Kidney epithelial cell (primary cell): ENCODE data around the gene GSN. TPM values are rescaled to one million over a fixed set of nuclear protein-coding genes. Genes with fewer than 3 reads are reported as not detected.

Experiments
- DNase-seq: peaks from one replicate; pipeline ENCODE4 v3.0.0-alpha.2; 2010; ENCODE audit warnings: low read depth
- H3K27me3 ChIP-seq: 2 replicates; pipeline ENCODE4 v1.6.0; 2011; ENCODE audit warnings: low read length; ENCODE audit not compliant: control insufficient read depth, insufficient read depth
- H3K36me3 ChIP-seq: 2 replicates; pipeline ENCODE4 v1.5.1; 2011; ENCODE audit warnings: low read length; ENCODE audit not compliant: control insufficient read depth, insufficient read depth
- H3K4me3 ChIP-seq: 2 replicates; pipeline ENCODE4 v1.5.1; 2011; ENCODE audit warnings: low read depth, mild to moderate bottlenecking, control low read depth, low read length
- total RNA-seq: library from RNA; depleted of rRNA; stranded (reverse); fragments of >200 nt; gene quantifications from 2 replicates; pipeline ENCODE4 v1.2.3, GENCODE V29; 2015
- TF ChIP-seq, protein P1 (sequence below): IDR thresholded peaks from 2 replicates; pipeline ENCODE4 v1.5.1; 2011; ENCODE audit warnings: mild to moderate bottlenecking, moderate library complexity, low read length, control low read depth, inconsistent platforms; ENCODE audit not compliant: insufficient read depth, poor library complexity, severe bottlenecking

GSN gene
- total RNA-seq, 1 donor from 2014 or later, result 163 TPM

DNA sequence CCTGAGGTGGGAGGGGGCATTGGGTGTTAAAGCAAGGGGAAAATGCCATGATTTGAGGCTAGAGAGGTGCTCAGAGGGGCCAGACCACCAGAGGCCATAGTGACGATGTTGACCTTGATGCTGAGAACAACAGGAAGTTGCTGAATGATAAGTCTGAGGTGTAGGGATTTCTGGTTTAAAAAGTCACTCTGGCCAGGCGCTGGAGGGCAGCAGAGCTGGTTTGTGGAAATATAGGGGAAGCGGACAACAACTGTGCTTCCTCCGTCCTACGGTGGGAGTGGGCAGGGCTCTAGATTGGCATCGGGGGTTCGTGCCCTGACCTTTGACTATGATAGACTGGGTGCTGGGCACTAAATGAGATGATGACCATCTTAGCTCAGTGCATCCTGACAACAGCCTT lies 57.4 kb downstream of the GSN start:
- Histone ChIP-seq H3K4me3 (no peak overlapping the region), H3K27me3 (no peaks in the 10 kb centered on the region), H3K36me3 (peaks cover 5% of the 10 kb centered on the region)
- TF ChIP-seq, protein P1, sequence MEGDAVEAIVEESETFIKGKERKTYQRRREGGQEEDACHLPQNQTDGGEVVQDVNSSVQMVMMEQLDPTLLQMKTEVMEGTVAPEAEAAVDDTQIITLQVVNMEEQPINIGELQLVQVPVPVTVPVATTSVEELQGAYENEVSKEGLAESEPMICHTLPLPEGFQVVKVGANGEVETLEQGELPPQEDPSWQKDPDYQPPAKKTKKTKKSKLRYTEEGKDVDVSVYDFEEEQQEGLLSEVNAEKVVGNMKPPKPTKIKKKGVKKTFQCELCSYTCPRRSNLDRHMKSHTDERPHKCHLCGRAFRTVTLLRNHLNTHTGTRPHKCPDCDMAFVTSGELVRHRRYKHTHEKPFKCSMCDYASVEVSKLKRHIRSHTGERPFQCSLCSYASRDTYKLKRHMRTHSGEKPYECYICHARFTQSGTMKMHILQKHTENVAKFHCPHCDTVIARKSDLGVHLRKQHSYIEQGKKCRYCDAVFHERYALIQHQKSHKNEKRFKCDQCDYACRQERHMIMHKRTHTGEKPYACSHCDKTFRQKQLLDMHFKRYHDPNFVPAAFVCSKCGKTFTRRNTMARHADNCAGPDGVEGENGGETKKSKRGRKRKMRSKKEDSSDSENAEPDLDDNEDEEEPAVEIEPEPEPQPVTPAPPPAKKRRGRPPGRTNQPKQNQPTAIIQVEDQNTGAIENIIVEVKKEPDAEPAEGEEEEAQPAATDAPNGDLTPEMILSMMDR, result no peak
- DNase-seq, result no peak

GRCh38 chr9:121326130-121326838 lies 58.3 kb downstream of the GSN start:
- TF ChIP-seq, protein P1, result no peak
- Histone ChIP-seq H3K27me3 (no peaks in the 10 kb centered on the region), H3K4me3 (no peak overlapping the region), H3K36me3 (peaks cover 3% of the 10 kb centered on the region)
- no peak for DNase-seq

DNA sequence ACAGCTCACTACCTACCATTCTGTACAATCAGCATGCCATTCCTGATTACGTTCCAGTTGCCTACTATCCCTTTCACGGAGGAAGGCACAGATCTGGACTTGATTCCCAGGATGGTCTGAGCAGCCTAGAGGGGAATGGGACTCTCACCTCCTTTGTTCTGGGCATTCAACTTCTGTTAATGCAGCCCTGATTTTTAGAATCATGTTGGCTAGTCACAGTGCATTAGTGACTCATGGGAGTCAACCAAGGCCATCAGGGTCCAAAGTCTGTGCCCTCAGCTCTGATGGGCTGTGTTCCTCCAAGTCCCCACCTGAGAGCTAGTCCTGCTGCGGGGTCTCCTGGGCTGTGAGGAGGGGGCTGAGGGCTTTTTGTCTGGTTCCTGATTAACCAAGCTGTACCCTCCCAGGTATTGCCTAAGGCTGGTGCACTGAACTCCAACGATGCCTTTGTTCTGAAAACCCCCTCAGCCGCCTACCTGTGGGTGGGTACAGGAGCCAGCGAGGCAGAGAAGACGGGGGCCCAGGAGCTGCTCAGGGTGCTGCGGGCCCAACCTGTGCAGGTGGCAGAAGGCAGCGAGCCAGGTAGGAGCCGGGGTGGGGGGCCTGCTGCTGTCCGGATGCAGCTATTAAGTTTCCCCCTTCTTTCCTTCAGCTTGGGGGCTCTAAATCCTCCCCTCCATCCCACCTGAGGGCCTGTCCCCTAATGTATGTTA lies 59.1 kb downstream of the GSN start:
- DNase-seq, result no peak
- no peak overlapping the region for H3K4me3 ChIP-seq
- H3K27me3 ChIP-seq, result no peaks in the 10 kb centered on the region
- H3K36me3 ChIP-seq, result peaks cover 3% of the 10 kb centered on the region
- TF ChIP-seq, protein P1, result no peak

DNA sequence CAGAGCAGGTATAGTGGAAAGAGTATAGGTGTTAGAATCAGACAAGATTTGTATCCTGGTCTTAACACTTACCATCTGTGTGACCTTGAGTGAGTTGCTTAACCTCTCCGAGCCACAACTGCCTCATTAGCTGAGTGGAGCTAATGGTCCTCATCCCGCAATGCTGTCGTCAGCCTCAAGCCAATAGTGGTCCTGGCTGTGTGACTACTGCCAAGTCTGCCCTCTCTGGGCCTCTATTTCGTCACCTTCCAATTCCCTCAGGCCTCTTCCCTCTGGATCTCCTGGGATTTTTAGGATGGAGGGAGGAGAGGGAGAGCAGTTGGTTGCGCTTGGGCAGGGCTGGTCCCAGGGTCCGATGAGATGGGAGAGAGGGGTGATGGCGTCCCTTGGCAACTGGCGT lies 60.5 kb downstream of the GSN start:
- Histone ChIP-seq H3K4me3 (no peak overlapping the region), H3K27me3 (no peaks in the 10 kb centered on the region), H3K36me3 (peaks cover 3% of the 10 kb centered on the region)
- DNase-seq, result no peak
- TF ChIP-seq, protein P1, result no peak

DNA sequence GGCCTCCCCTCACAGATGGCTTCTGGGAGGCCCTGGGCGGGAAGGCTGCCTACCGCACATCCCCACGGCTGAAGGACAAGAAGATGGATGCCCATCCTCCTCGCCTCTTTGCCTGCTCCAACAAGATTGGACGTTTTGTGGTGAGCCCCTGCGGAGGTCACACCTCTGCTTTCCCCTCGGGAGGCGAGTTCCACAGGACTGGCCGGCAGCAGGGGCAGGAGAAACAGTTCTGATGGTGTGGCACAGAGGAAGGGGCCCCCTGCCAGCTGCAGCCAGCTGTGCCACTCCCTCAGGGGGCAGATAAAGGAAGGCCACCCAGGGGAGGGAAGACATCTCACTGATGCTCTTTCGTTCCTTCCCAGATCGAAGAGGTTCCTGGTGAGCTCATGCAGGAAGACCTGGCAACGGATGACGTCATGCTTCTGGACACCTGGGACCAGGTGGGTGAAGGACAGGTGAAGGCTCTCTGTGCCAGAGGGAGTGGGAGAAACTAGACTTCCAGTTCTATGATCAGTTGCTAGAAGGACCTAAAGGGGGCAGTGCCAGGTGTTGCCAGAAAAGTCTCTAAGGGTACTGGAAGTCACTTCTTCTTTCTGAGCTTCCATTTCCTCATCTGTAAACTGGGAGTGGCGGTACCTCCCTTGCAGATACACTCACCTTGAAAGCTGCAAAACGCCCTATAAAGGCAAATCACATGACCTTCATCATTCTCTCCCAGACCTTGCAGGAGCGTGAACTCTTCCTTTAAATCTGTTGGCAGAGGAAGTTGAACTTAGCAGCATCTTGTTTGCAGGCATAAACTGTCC lies 61.1 kb downstream of the GSN start:
- no peak overlapping the region for H3K4me3 ChIP-seq
- peaks cover 3% of the 10 kb centered on the region for H3K36me3 ChIP-seq
- TF ChIP-seq, protein P1, result no peak

More for the DNA sequence above, 61.1 kb downstream of the GSN start:
- DNase-seq, result no peak
- no peaks in the 10 kb centered on the region for H3K27me3 ChIP-seq
